Stimulated activated CD4-positive, alpha-beta T cell treated with anti-CD3 and anti-CD28 coated beads, Interleukin-4, amount 100 ng/mL, for 1 hour (primary cell): ENCODE results near the gene ENG.
A peak's percentile ranks its signal among the peaks of the same experiment; 100 is the strongest.
"Not testable (repeated sequence)": the region's sequence is repeated elsewhere in the genome, so short reads cannot be mapped to it uniquely, and the experiment has no call there.

ENCODE experiments used
- DNase-seq: peaks from one replicate; pipeline ENCODE4 v3.0.0-alpha.2; 2020

The ENG gene

GRCh38 chr9:127863191-127863621 lies 8.7 kb upstream of the ENG start:
- no peak for DNase-seq

GRCh38 chr9:127862075-127863011 lies 7.9 kb upstream of the ENG start:
- DNase-seq, result peak; percentile 24

GRCh38 chr9:127860779-127861178 lies 6.3 kb upstream of the ENG start:
- no peak for DNase-seq

GRCh38 chr9:127860260-127860659 lies 5.8 kb upstream of the ENG start:
- no peak for DNase-seq

GRCh38 chr9:127858041-127858512 lies 3.6 kb upstream of the ENG start:
- no peak for DNase-seq

GRCh38 chr9:127857278-127857677 lies 2.8 kb upstream of the ENG start:
- no peak for DNase-seq

GRCh38 chr9:127856729-127857116 lies 2.3 kb upstream of the ENG start:
- no peak for DNase-seq

GRCh38 chr9:127856094-127856728 lies 1.8 kb upstream of the ENG start:
- DNase-seq, result no peak

- DNase-seq, result no peak
These were observed 1.1 kb upstream of the ENG start for GRCh38 chr9:127855522-127855921.

- no peak for DNase-seq
These were observed 502 bp upstream of the ENG start for GRCh38 chr9:127854960-127855359.

- no peak for DNase-seq
These were observed 910 bp downstream of the ENG start for GRCh38 chr9:127853312-127854183.

GRCh38 chr9:127852829-127853228 lies 1.6 kb downstream of the ENG start:
- no peak for DNase-seq

- no peak for DNase-seq
These were observed 4.1 kb downstream of the ENG start for GRCh38 chr9:127850286-127850830.

- DNase-seq, result no peak
These were observed 5.5 kb downstream of the ENG start for GRCh38 chr9:127848756-127849504.

- no peak for DNase-seq
These were observed 6.4 kb downstream of the ENG start for GRCh38 chr9:127847833-127848755.

- no peak for DNase-seq
These were observed 7.3 kb downstream of the ENG start for GRCh38 chr9:127847178-127847510.

GRCh38 chr9:127846443-127847177 lies 7.8 kb downstream of the ENG start:
- no peak for DNase-seq

GRCh38 chr9:127845619-127846018 lies 8.8 kb downstream of the ENG start:
- DNase-seq, result not testable (repeated sequence)

- no peak for DNase-seq
These were observed 9.6 kb downstream of the ENG start for GRCh38 chr9:127844821-127845359.
